Measurements from ENCODE around the gene METTL25B. TPM values are rescaled to one million over a fixed set of nuclear protein-coding genes. Genes with fewer than 3 reads are reported as not detected.

METTL25B gene
- total and polyA plus RNA-seq, 2 experiments from 2014 or later = 18.3 to 21.1 TPM

DNA sequence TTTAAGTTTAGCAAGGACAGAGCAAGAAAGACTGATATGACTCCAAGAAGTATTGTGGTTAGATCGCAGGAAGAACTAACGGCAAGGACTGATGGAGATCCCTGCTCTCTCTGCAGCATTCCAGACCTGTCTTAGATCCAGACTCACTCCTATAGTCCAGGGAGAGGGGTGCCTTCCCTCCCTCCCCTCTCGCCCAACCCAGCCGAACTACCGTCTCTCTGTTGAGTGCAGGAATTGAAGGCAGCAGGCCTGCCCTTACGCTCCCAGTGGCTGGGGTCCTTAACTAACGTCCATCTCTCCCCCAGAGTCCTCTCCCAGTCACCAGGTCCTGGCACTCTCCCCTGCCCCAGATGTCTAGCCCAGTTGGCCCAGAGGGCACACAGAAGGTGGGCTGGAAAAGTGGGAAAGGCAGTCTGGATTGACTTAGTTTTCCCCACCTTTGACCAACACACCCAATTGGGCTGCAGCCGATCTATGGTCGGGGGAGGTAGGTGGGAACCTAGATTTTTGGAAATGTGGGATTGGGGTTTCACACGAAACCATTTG, 24.0 kb upstream of the METTL25B start (continued):
- TF ChIP-seq, protein P1, sequence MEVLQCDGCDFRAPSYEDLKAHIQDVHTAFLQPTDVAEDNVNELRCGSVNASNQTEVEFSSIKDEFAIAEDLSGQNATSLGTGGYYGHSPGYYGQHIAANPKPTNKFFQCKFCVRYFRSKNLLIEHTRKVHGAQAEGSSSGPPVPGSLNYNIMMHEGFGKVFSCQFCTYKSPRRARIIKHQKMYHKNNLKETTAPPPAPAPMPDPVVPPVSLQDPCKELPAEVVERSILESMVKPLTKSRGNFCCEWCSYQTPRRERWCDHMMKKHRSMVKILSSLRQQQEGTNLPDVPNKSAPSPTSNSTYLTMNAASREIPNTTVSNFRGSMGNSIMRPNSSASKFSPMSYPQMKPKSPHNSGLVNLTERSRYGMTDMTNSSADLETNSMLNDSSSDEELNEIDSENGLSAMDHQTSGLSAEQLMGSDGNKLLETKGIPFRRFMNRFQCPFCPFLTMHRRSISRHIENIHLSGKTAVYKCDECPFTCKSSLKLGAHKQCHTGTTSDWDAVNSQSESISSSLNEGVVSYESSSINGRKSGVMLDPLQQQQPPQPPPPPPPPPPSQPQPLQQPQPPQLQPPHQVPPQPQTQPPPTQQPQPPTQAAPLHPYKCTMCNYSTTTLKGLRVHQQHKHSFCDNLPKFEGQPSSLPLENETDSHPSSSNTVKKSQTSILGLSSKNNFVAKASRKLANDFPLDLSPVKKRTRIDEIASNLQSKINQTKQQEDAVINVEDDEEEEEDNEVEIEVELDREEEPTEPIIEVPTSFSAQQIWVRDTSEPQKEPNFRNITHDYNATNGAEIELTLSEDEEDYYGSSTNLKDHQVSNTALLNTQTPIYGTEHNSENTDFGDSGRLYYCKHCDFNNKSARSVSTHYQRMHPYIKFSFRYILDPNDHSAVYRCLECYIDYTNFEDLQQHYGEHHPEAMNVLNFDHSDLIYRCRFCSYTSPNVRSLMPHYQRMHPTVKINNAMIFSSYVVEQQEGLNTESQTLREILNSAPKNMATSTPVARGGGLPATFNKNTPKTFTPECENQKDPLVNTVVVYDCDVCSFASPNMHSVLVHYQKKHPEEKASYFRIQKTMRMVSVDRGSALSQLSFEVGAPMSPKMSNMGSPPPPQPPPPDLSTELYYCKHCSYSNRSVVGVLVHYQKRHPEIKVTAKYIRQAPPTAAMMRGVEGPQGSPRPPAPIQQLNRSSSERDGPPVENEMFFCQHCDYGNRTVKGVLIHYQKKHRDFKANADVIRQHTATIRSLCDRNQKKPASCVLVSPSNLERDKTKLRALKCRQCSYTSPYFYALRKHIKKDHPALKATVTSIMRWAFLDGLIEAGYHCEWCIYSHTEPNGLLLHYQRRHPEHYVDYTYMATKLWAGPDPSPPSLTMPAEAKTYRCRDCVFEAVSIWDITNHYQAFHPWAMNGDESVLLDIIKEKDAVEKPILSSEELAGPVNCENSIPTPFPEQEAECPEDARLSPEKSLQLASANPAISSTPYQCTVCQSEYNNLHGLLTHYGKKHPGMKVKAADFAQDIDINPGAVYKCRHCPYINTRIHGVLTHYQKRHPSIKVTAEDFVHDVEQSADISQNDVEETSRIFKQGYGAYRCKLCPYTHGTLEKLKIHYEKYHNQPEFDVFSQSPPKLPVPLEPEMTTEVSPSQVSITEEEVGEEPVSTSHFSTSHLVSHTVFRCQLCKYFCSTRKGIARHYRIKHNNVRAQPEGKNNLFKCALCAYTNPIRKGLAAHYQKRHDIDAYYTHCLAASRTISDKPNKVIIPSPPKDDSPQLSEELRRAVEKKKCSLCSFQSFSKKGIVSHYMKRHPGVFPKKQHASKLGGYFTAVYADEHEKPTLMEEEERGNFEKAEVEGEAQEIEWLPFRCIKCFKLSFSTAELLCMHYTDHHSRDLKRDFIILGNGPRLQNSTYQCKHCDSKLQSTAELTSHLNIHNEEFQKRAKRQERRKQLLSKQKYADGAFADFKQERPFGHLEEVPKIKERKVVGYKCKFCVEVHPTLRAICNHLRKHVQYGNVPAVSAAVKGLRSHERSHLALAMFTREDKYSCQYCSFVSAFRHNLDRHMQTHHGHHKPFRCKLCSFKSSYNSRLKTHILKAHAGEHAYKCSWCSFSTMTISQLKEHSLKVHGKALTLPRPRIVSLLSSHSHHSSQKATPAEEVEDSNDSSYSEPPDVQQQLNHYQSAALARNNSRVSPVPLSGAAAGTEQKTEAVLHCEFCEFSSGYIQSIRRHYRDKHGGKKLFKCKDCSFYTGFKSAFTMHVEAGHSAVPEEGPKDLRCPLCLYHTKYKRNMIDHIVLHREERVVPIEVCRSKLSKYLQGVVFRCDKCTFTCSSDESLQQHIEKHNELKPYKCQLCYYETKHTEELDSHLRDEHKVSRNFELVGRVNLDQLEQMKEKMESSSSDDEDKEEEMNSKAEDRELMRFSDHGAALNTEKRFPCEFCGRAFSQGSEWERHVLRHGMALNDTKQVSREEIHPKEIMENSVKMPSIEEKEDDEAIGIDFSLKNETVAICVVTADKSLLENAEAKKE (CRISPR knock-in tag; IDR thresholded peaks at IDR 0.05) = no peak
- TF ChIP-seq EZH2phosphoT487 (IDR thresholded peaks at IDR 0.05; ENCODE audit: unreplicated experiment) = no peak
- no peak for TF ChIP-seq CREB1 (CRISPR knock-in tag; IDR thresholded peaks at IDR 0.05; ENCODE audit: low read depth)
- no peak for TF ChIP-seq ZNF114 (CRISPR knock-in tag; IDR thresholded peaks at IDR 0.05)
- no peak for TF ChIP-seq POLR2AphosphoS5 (IDR thresholded peaks at IDR 0.05; ENCODE audit: low read depth)
- no peak for TF ChIP-seq EZH2 (IDR thresholded peaks at IDR 0.05; ENCODE audit: low read depth, unreplicated experiment)
- TF ChIP-seq ZNF331 (CRISPR knock-in tag; IDR thresholded peaks at IDR 0.05; ENCODE audit: low read depth) = no peak

DNA sequence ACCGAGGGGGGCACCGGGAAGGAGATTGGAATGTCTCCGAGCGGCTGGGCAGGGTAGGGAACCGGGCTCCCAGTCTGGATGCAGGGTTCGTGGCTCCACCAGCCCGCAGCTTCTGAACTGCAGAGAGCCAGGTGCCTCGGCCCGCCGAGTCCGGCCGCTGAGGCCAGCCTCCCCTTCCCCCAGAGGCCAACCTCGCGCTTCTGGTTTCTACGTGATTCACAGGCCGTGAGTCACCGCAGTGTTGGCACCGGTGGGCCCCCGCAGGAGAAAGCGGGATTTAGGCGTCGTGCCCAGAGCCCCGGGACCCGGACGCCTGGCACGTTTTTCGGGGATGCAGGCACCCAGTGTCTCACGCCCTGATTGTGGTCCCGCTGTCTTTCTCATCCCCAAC, 23.3 kb upstream of the METTL25B start:
- no peaks in the 10 kb centered on the region for H3K9me3 Mint-ChIP-seq
- peak overlapping the region; percentile 83 for H3K4me3 Mint-ChIP-seq
- H3K79me2 ChIP-seq (replicated peaks; ENCODE audit: insufficient read depth) = peaks cover 13% of the 10 kb centered on the region
- peaks cover 29% of the 10 kb centered on the region for H3F3A ChIP-seq (replicated peaks; ENCODE audit: low read depth)
- H3K36me3 Mint-ChIP-seq (ENCODE audit: low read depth) = peaks cover 22% of the 10 kb centered on the region
- TF ChIP-seq JUNB (IDR thresholded peaks at IDR 0.05; ENCODE audit: unreplicated experiment) (no peak), ZNF114 (CRISPR knock-in tag; IDR thresholded peaks at IDR 0.05) (no peak), EZH2 (IDR thresholded peaks at IDR 0.05; ENCODE audit: low read depth, unreplicated experiment) (peak; percentile 43), ZNF331 (CRISPR knock-in tag; IDR thresholded peaks at IDR 0.05; ENCODE audit: low read depth) (no peak)
- TF ChIP-seq, protein P2, sequence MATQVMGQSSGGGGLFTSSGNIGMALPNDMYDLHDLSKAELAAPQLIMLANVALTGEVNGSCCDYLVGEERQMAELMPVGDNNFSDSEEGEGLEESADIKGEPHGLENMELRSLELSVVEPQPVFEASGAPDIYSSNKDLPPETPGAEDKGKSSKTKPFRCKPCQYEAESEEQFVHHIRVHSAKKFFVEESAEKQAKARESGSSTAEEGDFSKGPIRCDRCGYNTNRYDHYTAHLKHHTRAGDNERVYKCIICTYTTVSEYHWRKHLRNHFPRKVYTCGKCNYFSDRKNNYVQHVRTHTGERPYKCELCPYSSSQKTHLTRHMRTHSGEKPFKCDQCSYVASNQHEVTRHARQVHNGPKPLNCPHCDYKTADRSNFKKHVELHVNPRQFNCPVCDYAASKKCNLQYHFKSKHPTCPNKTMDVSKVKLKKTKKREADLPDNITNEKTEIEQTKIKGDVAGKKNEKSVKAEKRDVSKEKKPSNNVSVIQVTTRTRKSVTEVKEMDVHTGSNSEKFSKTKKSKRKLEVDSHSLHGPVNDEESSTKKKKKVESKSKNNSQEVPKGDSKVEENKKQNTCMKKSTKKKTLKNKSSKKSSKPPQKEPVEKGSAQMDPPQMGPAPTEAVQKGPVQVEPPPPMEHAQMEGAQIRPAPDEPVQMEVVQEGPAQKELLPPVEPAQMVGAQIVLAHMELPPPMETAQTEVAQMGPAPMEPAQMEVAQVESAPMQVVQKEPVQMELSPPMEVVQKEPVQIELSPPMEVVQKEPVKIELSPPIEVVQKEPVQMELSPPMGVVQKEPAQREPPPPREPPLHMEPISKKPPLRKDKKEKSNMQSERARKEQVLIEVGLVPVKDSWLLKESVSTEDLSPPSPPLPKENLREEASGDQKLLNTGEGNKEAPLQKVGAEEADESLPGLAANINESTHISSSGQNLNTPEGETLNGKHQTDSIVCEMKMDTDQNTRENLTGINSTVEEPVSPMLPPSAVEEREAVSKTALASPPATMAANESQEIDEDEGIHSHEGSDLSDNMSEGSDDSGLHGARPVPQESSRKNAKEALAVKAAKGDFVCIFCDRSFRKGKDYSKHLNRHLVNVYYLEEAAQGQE (IDR thresholded peaks at IDR 0.05; ENCODE audit: unreplicated experiment) = no peak
- TF ChIP-seq, protein P3, sequence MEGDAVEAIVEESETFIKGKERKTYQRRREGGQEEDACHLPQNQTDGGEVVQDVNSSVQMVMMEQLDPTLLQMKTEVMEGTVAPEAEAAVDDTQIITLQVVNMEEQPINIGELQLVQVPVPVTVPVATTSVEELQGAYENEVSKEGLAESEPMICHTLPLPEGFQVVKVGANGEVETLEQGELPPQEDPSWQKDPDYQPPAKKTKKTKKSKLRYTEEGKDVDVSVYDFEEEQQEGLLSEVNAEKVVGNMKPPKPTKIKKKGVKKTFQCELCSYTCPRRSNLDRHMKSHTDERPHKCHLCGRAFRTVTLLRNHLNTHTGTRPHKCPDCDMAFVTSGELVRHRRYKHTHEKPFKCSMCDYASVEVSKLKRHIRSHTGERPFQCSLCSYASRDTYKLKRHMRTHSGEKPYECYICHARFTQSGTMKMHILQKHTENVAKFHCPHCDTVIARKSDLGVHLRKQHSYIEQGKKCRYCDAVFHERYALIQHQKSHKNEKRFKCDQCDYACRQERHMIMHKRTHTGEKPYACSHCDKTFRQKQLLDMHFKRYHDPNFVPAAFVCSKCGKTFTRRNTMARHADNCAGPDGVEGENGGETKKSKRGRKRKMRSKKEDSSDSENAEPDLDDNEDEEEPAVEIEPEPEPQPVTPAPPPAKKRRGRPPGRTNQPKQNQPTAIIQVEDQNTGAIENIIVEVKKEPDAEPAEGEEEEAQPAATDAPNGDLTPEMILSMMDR (conservative IDR thresholded peaks at IDR 0.05; ENCODE audit: low read depth in 2 of 2) = no peak
- DNase-seq (ENCODE audit: low spot score) (peak; percentile 67), ATAC-seq (peak; percentile 1)
- no peak overlapping the region for H3K27ac ChIP-seq (ENCODE audit: low read depth)
- H3K4me1 Mint-ChIP-seq = peaks cover 52% of the 10 kb centered on the region
- no peaks in the 10 kb centered on the region for H3K9me2 ChIP-seq (ENCODE audit: insufficient read depth)
- peaks cover 27% of the 10 kb centered on the region for H3K27me3 ChIP-seq (ENCODE audit: insufficient read depth)
- H3K4me2 ChIP-seq = peak overlapping the region; percentile 92
- no peaks in the 10 kb centered on the region; the same call in 1 of the 2 replicates for H4K20me1 ChIP-seq (replicated peaks; ENCODE audit: insufficient read depth)
- H3K27me3 Mint-ChIP-seq (ENCODE audit: insufficient read depth, low read depth, poor library complexity) = peaks cover 29% of the 10 kb centered on the region
- peak overlapping the region; percentile 67 for H3K4me3 ChIP-seq
- no peak overlapping the region for H3K27ac Mint-ChIP-seq
- peak overlapping the region; percentile 63; the same call in 1 of the 2 replicates for H2AFZ ChIP-seq
- H3K4me1 ChIP-seq (ENCODE audit: insufficient read depth) = peaks cover 51% of the 10 kb centered on the region
- no peaks in the 10 kb centered on the region for H3K36me3 ChIP-seq (ENCODE audit: insufficient read depth)

All from GM23338 (cell line).